ENCODE data around the gene TMEM126B. TPM values are rescaled to one million over a fixed set of nuclear protein-coding genes. Genes with fewer than 3 reads are reported as not detected.
A peak's percentile ranks its signal among the peaks of the same experiment; 100 is the strongest.

Gene TMEM126B
- total RNA-seq, 1 experiment from 2014 or later: 65.8 TPM

- no peak for TF ChIP-seq ZBTB43 (CRISPR knock-in tag; IDR thresholded peaks at IDR 0.05)
Measured at GRCh38 chr11:85599083-85599482, 29.3 kb upstream of the TMEM126B start (continued).

- ChIA-PET POLR2A (interaction anchor here (0.6 kb wide), 1 partner anchor 33 kb away, joined by 4 read pairs; no protein-coding TSS in a partner anchor), CTCF (no interaction called here)
- Mint-ChIP-seq H3K4me3 (no peak overlapping the region), H3K36me3 (peaks cover 18% of the 10 kb centered on the region), H3K27me3 (ENCODE audit: low read depth) (no peaks in the 10 kb centered on the region), H3K9me3 (peaks cover 20% of the 10 kb centered on the region), H3K4me1 (peaks cover 32% of the 10 kb centered on the region), H3K27ac (0 out of 2 replicates have a peak overlapping the region, but pooled peaks have one; percentile 7)
- no peak for TF ChIP-seq RELA (CRISPR knock-in tag; IDR thresholded peaks at IDR 0.05; ENCODE audit: borderline replicate concordance)
- TF ChIP-seq ARID4B (CRISPR knock-in tag; IDR thresholded peaks at IDR 0.05; ENCODE audit: borderline replicate concordance): no peak
- TF ChIP-seq NFATC4 (CRISPR knock-in tag; IDR thresholded peaks at IDR 0.05): no peak
- no peak for TF ChIP-seq RORB (CRISPR knock-in tag; IDR thresholded peaks at IDR 0.05)
- no peak for TF ChIP-seq GTF2I (CRISPR knock-in tag; conservative IDR thresholded peaks at IDR 0.05)
- no peak for TF ChIP-seq AFF4 (CRISPR knock-in tag; IDR thresholded peaks at IDR 0.05; ENCODE audit: borderline replicate concordance)
- no peak for TF ChIP-seq ATF3 (CRISPR knock-in tag; conservative IDR thresholded peaks at IDR 0.05)
- no peak for TF ChIP-seq E2F1 (CRISPR knock-in tag; IDR thresholded peaks at IDR 0.05)
- DNase-seq (ENCODE audit: low spot score) (no peak), ATAC-seq (no peak)
Measured at GRCh38 chr11:85602526-85603213, 25.7 kb upstream of the TMEM126B start.

GRCh38 chr11:85603220-85603619 is 25.2 kb upstream of the TMEM126B start:
- ChIA-PET POLR2A (interaction anchor here (0.6 kb wide), 1 partner anchor 33 kb away, joined by 4 read pairs; no protein-coding TSS in a partner anchor), CTCF (no interaction called here)
- Mint-ChIP-seq H3K4me1 (peaks cover 38% of the 10 kb centered on the region), H3K4me3 (no peak overlapping the region), H3K36me3 (peaks cover 18% of the 10 kb centered on the region), H3K9me3 (peaks cover 25% of the 10 kb centered on the region), H3K27ac (no peak overlapping the region), H3K27me3 (ENCODE audit: low read depth) (no peaks in the 10 kb centered on the region)
- DNase-seq (ENCODE audit: low spot score) (no peak), ATAC-seq (no peak)
- TF ChIP-seq ZBTB43 (CRISPR knock-in tag; IDR thresholded peaks at IDR 0.05) (no peak), ZNF219 (CRISPR knock-in tag; IDR thresholded peaks at IDR 0.05; ENCODE audit: borderline replicate concordance) (no peak), ETV6 (CRISPR knock-in tag; IDR thresholded peaks at IDR 0.05) (no peak), TEAD1 (CRISPR knock-in tag; IDR thresholded peaks at IDR 0.05) (no peak), ZNF671 (CRISPR knock-in tag; IDR thresholded peaks at IDR 0.05) (no peak), ZNF425 (CRISPR knock-in tag; conservative IDR thresholded peaks at IDR 0.05) (no peak), PRRX2 (CRISPR knock-in tag; IDR thresholded peaks at IDR 0.05) (no peak), ELF4 (CRISPR knock-in tag; IDR thresholded peaks at IDR 0.05; ENCODE audit: low read depth) (no peak), RELA (CRISPR knock-in tag; IDR thresholded peaks at IDR 0.05; ENCODE audit: borderline replicate concordance) (no peak)
